HG03103 (cell line): ENCODE data around the gene MTMR4.
"Not testable (repeated sequence)": the region's sequence is repeated elsewhere in the genome, so short reads cannot be mapped to it uniquely, and the experiment has no call there.

ENCODE experiments used
- ATAC-seq: cut with Tn5 transposase; IDR thresholded peaks from one replicate; pipeline ENCODE4 v1.9.1; 2021; ENCODE audit warnings: low read depth; ENCODE audit not compliant: unreplicated experiment

Gene MTMR4

DNA sequence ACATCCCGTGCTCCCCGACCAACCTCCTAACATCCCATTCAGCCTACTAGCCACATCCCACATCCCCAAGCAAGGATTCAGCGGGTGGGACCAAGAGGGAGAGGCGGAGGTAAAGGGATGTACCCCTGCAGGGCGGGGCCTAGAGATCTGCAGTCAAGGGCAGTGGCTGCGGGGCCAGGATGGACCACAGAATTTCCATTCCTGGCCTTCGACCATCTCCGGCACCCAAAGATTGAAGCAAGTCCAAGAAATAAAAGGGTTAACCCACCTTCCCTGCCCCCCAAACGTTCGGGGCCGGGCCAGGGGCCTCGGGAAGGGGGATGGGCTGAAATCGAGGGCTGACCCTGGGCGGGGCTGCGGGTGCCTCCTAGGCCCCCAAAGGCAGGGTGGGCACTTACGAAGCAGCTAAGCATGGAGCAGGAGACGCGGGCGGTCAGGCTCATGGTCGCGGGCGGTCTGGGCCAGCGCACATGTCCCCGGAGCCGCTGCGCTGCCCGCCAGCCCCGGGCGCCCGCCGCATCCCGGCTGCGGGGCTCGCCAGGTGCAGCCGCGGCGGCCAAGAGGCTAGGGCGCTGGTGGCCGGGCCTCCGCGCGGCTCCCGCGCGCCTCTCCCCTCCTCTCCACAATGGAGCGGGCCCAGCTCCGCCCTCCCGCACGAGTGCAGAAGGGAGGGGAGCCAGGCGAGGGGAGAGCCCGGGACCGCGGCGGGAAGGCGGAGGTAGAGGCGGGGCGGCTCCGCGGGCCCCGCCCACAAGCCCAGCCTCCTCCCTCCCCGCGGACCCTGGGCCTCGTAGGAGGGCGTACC, at the start of gene MTMR4:
MTMR4 (minus strand) TSS at position 674 of the 805 bp plus-strand sequence; CDS start at position 443, 231 bp downstream.
- no peak for ATAC-seq

GRCh38 chr17:58560511-58560910, 46.1 kb upstream of the MTMR4 start:
- no peak for ATAC-seq

DNA sequence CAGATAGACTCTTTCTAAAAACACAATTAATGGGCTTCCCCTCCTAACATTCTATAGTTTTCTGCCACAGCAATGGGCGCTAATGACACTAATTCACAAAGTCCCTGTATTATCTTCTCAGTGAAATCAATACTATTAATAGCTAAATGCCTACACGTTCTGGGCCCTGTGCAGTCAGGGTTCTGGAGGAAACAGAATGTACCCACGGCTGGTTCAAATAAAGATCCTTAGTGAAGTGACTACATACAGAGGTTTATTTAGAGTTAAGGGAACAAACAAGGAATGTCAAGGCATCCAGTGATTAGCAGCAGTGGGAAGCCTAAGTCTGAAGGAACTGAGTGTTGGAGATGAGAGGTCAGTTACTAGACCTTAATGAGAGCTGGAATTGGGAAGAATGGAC, 43.5 kb upstream of the MTMR4 start:
- no peak for ATAC-seq

DNA sequence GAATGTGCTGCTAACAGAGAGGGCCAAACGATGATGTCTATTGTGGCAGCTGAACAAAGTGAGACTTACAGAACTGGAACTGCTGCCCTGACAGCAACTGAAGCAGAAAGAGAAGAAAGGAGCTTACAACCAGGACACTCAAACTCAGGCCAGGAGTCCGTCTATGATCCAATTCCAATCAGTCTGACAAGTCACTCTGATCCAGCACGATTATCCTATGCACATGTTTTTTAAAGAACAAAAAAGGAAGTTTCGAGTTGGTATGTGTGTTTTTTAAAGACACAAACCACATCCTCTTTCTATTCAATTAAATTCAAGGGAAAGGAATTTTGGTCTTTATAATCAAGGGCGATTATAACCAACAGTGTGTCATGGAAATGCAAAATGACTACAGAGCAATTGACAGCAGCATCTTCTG, 42.4 kb upstream of the MTMR4 start:
- ATAC-seq, result no peak

DNA sequence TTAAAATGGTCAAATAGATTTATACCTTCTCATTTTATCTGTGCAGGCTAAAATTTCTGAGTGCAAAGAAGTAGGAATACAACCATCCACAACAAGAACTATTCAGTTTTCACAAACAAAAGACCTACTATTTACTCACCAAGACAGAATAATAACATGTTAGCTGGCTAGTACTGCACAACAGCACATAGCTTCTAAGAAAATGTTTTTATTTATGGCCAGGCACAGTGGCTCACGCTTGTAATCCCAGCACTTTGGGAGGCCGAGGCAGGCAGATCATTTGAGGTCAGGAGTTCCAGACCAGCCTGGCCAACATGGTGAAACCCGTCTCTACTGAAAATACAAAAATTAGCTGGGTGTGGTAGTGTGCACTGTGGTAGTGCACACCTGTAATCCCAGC, 40.7 kb upstream of the MTMR4 start:
- not testable (repeated sequence) for ATAC-seq

GRCh38 chr17:58541249-58541648, 26.8 kb upstream of the MTMR4 start:
- no peak for ATAC-seq

DNA sequence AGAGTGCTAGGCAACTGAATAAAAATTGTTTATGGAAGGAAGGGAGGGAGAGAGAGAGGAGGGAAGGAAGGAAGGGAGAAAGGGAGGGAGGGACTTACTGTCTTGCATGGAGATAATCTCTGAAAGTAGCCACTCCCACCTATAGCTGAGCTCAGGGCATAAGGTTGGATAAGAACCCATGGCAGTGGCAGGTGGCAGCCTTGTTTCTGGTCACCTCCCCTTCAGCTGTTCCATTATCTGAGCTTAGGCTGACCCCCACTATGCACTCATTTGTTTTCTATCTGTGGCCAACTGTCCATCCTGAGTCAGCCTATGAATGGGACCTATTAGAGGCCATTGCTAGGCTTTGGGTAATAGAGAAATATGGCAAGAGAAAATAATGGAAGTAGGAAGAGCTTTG, 25.3 kb upstream of the MTMR4 start:
- no peak for ATAC-seq

GRCh38 chr17:58538811-58539409, 24.5 kb upstream of the MTMR4 start:
- ATAC-seq, result no peak

DNA sequence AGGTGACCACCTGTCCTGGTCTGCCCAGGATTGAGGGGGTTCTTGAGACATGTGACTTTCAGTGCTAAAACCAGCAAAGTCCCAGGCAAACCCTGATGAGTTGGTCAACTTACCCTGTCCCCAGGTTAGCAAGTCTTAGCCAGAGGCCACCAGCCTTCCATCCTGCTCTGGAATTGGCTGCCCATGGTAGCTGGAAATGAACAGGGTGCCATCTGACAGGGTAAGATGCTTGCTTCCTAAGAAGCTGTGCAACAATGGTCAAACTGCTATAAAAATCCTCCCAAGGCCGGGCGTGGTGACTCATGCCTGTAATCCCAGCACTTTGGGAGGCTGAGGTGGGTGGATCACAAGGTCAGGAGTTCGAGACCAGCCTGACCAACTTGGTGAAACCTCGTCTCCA, 22.8 kb upstream of the MTMR4 start:
- no peak for ATAC-seq

DNA sequence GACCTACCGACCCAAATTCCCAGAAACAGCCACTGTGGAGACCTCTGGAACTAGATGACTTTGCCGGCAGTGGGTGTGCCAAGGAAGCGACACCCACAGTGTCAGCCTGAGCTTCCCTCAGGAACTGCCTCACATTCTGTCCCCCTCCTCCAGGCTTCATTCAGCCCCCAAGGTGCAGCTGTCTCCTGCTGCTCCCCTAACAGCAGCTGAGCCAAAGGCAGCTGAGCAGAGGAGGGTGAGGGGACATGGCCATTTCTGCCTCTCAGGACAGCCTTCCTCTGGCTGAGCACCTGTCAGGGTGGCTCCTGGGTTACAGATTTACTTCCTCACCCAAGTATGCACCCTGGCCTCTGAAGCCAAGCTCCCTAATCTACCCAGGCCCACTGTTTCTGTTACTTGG, 22.1 kb upstream of the MTMR4 start:
- no peak for ATAC-seq

GRCh38 chr17:58535431-58535830, 21.0 kb upstream of the MTMR4 start:
- ATAC-seq, result no peak

- ATAC-seq, result no peak
Observed at GRCh38 chr17:58534901-58535421, 20.5 kb upstream of the MTMR4 start.

GRCh38 chr17:58534331-58534730, 19.9 kb upstream of the MTMR4 start:
- ATAC-seq, result no peak

- no peak for ATAC-seq
Observed at GRCh38 chr17:58533616-58534188, 19.3 kb upstream of the MTMR4 start.

- ATAC-seq, result no peak
Observed at GRCh38 chr17:58532555-58532951, 18.1 kb upstream of the MTMR4 start.

DNA sequence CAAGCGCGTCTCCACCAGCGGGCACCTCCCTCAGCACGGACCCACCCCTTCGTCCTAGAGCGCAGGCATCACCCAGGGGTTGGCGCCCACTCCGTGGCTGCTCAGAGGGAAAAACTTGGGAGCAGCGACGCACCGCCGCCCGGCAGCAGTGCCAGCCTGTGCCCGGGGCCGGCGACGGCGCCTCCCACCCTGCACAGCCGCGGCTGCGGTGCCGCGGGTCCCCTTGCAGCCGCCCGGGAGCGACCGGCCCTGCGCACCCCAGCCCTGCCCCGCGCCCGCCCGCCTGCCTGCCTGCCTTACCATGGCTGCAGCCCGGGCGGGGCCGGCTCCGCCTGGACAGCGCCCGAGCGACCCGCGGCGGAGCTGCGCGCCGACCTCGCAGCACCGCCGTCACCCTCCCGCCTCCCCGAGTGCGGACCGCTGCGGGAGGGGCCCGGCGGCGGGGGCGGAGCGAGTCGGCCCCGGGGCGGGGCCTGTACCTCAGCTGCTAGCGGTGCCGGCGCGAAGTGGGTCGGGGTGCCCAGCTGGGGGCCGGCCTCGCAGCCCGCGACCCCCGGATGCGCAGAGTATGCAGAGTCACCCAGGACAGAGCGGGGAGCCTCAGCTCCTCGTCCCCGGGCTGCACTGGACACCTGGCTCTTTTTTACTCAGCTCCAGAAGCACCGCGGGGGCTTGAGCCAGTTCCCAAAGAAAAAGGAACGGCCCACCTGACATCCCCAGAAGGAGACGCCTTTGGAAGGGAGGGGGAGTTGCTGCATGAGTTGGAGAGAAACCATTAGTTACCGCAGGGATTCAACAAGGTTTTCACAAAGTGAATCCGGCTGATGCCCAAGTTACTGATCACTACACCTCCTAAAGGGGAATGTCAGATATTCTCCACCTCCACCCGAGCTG, 17.5 kb upstream of the MTMR4 start:
- no peak for ATAC-seq

DNA sequence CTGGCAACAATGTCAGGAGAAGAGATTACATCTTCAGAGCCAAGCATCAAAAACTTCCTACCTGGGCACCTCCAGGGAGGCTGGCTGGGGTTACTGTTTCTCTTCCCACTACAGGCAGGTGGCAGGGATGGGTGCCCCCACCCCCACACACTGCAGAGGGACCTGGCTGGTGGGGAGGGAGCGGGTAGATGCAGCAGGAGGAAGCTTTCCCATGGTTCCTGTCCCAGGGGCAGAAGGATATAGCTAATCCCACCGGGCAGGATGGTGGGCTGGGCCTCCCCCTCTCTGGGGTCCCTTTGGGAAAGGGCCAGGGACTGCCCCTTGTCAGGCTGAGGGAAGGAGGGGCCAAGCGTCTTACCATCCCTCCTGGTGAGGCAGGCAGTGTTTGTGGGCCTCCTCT, 16.7 kb upstream of the MTMR4 start:
- ATAC-seq, result no peak

GRCh38 chr17:58530655-58531054, 16.2 kb upstream of the MTMR4 start:
- ATAC-seq, result no peak

GRCh38 chr17:58529275-58529674, 14.8 kb upstream of the MTMR4 start:
- ATAC-seq, result no peak

DNA sequence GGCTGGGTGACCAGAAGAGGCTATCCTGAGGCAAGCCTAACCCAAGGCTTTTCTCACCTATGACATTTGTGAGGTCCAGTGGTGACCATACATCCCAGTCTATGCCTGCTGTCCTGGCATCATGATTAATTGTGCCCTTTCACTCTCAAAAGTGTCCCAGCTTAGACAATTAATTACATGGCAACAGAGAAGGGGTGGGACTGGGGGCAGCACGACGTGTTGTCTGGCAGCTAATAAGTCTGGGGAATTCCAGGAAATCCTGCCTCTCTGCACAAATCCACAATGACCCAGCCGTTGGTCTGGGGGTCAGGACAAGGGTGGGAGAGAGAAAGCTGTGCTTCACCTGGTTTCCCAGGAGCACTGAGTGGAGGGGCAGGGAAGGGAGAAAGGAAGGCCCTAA, 14.0 kb upstream of the MTMR4 start:
- no peak for ATAC-seq

DNA sequence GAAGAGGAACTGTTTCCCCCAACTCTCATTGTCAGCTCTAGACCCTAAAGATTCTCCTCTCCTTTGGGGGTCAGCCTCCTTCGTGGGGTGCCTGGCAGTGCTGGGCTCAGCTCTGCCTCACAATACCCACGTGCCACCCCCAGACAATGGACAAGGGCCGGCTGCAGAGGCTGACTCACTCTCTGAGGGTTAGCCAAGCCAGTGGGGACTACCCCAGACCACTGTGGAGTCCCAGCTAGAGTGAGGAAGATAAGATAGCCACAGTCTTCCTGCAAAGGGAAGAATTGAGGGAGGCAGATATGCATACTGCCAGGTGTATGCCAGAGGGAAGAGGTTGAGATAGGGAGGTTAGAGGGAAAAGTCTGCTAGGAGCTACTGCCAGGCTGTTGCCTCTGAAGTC, 13.5 kb upstream of the MTMR4 start:
- ATAC-seq, result no peak
